DMS53 treated with DMSO at 0.1 percent for 48 hours (cell line): ENCODE measurements around the gene BOC.

Source experiments
- DNase-seq: peaks from one replicate; lab custom pipeline; 2025; ENCODE audit not compliant: unreplicated experiment; lab: John Stamatoyannopoulos, UW

The BOC gene

GRCh38 chr3:113193288-113193687 is 18.1 kb upstream of the BOC start:
- DNase-seq = no peak

- no peak for DNase-seq
Observed at GRCh38 chr3:113193719-113194118, 17.6 kb upstream of the BOC start.

- no peak for DNase-seq
Observed at GRCh38 chr3:113194823-113195401, 16.4 kb upstream of the BOC start.

- no peak for DNase-seq
Observed at GRCh38 chr3:113200351-113200750, 11.0 kb upstream of the BOC start.

GRCh38 chr3:113200946-113201345 is 10.4 kb upstream of the BOC start:
- DNase-seq = no peak

- DNase-seq = no peak
Observed at GRCh38 chr3:113204371-113204770, 7.0 kb upstream of the BOC start.

- DNase-seq = no peak
Observed at GRCh38 chr3:113205481-113205880, 5.9 kb upstream of the BOC start.

GRCh38 chr3:113210604-113211329 is 590 bp upstream of the BOC start:
- no peak for DNase-seq

GRCh38 chr3:113212150-113212843 is 940 bp downstream of the BOC start:
- no peak for DNase-seq

GRCh38 chr3:113212844-113213375 is 1.6 kb downstream of the BOC start:
- no peak for DNase-seq

GRCh38 chr3:113213896-113214587 is 2.7 kb downstream of the BOC start:
- no peak for DNase-seq

- DNase-seq = no peak
Observed at GRCh38 chr3:113214917-113215595, 3.7 kb downstream of the BOC start.

- DNase-seq = no peak
Observed at GRCh38 chr3:113216393-113216792, 5.0 kb downstream of the BOC start.

GRCh38 chr3:113218011-113218680 is 6.8 kb downstream of the BOC start:
- no peak for DNase-seq

GRCh38 chr3:113218681-113219045 is 7.3 kb downstream of the BOC start:
- no peak for DNase-seq

- no peak for DNase-seq
Observed at GRCh38 chr3:113219605-113220300, 8.4 kb downstream of the BOC start.

- DNase-seq = no peak
Observed at GRCh38 chr3:113220721-113221120, 9.4 kb downstream of the BOC start.

- no peak for DNase-seq
Observed at GRCh38 chr3:113221721-113222257, 10.4 kb downstream of the BOC start.

- no peak for DNase-seq
Observed at GRCh38 chr3:113222451-113223086, 11.2 kb downstream of the BOC start.
